GM12872 (cell line): ENCODE data around the gene SMCO3.

ENCODE experiments used
- TF ChIP-seq, protein P1 (sequence below): IDR thresholded peaks from 3 replicates; pipeline ENCODE4 v1.5.1; 2011; ENCODE audit warnings: low read depth, mild to moderate bottlenecking, low read length, moderate library complexity; ENCODE audit not compliant: insufficient read depth

Gene SMCO3

DNA sequence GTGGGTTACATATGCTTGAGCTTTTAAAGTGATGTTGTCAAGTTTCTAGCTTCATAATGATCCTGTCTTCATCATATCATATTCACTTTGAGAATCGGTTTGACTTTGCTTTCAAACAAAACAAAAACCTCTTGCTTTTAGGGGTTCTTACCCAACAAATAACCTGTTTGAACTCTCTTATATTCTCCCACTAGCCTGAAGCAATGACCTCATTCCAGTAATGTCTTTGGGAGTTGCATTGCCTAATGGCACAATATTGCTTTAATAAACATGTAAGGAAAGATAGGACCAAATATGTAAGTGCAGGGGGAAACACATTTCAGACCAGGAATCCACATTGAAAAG lies 38.4 kb downstream of the SMCO3 start:
- TF ChIP-seq, protein P1, sequence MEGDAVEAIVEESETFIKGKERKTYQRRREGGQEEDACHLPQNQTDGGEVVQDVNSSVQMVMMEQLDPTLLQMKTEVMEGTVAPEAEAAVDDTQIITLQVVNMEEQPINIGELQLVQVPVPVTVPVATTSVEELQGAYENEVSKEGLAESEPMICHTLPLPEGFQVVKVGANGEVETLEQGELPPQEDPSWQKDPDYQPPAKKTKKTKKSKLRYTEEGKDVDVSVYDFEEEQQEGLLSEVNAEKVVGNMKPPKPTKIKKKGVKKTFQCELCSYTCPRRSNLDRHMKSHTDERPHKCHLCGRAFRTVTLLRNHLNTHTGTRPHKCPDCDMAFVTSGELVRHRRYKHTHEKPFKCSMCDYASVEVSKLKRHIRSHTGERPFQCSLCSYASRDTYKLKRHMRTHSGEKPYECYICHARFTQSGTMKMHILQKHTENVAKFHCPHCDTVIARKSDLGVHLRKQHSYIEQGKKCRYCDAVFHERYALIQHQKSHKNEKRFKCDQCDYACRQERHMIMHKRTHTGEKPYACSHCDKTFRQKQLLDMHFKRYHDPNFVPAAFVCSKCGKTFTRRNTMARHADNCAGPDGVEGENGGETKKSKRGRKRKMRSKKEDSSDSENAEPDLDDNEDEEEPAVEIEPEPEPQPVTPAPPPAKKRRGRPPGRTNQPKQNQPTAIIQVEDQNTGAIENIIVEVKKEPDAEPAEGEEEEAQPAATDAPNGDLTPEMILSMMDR: no peak

DNA sequence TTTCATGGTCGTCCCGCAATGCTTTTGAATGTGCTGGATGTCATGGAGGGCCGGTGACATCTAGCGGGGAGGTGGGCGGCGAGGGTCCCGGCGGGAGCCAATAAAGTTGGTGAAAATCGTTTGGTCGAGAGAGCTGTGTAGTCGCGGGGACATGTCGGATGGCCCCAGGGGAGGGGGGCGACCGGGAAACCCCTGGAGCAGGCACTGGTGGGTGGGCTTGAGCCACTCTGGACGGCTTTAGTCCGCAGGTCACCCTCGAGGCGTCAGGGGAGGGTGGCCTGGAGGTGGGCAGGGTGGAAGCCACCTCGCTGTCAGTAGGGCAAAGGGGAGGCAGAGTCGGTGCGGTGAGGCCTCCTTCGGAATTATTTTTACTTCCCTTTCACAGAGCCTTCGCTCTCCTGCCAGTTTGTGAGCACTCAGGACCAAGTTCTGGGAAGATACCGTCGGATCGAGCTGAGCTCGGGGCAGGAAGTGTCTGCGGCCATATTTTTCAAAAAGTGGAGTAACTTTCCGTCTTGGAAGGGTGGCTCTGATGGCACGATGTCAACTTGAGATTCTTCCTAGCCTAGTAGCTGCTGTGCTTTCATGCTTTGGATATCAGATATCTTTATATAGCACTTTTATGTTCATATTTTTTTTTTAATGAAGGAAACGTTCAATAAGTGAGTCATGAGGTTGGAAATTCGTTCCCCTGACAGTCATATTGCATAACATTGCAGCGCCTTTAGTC lies 38.9 kb downstream of the SMCO3 start:
- TF ChIP-seq, protein P1: no peak

DNA sequence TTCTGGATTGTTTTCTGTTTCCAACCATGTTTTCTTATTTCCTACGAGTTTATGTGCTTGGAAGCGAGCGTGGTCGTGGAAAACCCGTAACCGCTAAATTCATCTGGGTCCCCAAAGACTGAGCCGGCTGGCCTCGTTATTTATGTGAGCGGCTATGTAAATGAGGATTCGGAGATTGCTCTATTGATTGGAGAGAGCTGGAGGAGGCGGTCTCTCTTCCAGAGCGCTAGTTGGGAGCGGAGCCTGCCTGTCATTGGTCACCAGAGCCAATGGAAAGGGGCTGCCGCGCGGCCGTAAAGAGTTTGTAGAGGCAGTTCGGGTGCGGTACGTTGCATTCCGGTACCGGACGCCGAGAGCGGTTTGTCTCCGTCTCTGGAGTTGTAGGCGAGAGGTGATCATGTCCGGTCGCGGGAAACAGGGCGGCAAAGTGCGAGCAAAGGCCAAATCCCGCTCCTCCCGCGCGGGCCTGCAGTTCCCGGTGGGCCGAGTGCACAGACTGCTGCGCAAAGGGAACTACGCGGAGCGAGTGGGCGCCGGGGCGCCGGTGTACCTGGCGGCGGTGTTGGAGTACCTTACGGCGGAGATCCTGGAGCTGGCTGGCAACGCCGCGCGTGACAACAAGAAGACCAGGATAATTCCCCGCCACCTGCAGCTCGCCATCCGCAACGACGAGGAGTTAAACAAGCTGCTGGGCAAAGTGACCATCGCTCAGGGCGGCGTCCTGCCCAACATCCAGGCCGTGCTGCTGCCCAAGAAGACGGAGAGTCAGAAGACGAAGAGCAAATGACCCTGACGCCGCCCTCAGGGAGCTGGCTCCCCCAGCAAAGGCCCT lies 39.7 kb downstream of the SMCO3 start:
- TF ChIP-seq, protein P1: no peak

DNA sequence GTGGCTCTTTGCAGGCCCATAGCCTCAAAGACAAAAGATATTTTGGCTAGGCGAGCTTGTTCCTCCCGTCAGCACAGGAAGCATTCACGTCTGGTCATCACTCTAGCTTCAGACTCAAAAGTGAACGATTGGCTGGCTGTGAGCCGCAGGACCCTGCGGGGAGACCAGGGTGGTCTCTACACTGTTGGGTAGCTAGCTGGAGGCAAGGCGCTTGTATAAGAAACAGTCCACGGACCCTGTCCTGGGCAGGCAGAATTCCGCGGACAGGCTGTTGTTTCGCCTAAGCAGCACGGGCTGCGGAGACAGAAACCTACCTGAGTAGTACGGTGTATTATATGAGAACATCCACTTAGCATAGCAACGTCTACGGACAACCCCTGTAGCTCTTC lies 40.3 kb downstream of the SMCO3 start:
- TF ChIP-seq, protein P1: no peak

DNA sequence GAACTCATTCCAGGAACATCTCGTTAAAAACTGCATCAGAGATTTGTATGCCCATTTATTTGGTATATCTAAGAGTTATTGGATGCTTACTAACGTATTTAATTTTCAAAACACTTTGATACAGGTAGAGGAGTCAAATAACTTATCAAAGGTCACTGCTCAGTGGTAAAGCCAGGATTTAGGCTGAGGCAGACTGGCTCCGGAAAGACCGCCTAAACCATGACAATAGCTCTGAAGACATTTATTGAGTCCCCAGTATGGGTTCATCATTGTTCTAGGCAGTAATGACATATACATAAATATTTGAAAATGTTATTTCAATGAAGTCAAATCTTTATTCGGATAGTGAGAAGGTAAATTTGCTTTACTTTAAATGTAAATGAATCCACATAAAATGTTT lies 41.0 kb downstream of the SMCO3 start:
- TF ChIP-seq, protein P1: no peak

DNA sequence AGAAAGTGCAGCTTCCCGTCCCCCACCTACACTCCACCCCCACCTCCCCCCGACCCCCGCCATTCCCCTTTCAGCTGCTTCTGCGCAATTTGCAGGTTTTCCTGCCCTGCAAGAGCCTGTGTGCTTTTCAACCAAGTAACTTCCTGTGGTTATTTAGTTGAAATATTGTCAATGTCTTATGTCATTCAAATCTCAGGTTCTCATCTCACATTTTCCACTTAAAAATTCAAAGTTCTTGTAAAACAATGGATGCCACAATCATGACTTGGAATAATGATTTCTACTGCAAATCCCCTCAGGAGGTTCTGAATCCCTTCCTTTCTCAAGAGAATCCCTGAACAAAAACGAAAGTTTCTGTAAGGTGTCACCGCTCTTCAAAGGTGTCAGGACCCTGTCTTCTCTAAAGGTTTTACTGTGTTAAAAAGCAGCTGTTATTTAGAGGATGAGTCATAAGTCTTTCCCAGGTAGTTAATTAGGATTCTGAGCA lies 42.3 kb downstream of the SMCO3 start:
- TF ChIP-seq, protein P1: no peak
